Fibroblast of skin of left quadriceps (primary cell): Measurements from ENCODE around the gene TLK2.
A peak's percentile ranks its signal among the peaks of the same experiment; 100 is the strongest.

ENCODE experiments used
- DNase-seq, 2 experiments: peaks; one replicate each; pipeline ENCODE4 v3.0.0-alpha.2; 2013; ENCODE audit warnings: low read depth in 2 of 2

Gene TLK2

DNA sequence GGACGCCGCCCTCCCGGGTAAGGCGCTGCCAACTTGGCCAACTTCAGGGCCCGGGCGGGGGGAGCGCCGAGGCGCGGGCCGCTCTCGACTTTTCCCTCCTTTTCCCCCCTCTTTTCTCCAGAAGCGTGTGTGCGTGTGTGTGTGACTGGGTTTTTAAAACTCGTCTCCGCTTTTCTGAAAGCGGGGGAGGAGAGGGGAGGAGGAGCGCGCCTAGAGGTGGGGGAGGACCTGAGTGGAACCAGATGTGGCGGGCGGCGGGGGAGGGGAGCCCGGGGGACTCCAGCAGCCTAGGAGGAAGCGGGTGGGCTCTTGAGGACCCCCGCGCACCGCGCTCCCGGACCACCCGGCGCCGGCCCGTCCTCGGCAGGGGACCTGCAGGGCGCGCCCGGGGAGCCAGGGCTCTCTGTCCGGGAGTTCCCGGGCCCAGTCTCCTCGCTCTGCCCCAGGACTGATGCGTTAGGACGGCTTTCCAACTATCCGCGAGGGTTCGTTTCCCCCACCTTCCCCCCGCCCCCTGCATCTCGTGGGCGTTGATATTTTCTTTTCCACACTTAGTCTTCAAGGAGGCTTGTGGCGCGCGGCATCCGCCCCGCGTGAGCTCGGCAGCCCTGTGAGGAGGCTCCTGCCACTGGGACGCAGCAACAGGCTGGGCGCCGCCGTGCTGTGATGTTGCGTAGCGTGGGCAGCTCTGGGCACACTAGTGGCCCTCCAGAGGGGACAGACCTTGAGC is 149.4 kb downstream of the TLK2 start:
- DNase-seq: peak; percentile 77

DNA sequence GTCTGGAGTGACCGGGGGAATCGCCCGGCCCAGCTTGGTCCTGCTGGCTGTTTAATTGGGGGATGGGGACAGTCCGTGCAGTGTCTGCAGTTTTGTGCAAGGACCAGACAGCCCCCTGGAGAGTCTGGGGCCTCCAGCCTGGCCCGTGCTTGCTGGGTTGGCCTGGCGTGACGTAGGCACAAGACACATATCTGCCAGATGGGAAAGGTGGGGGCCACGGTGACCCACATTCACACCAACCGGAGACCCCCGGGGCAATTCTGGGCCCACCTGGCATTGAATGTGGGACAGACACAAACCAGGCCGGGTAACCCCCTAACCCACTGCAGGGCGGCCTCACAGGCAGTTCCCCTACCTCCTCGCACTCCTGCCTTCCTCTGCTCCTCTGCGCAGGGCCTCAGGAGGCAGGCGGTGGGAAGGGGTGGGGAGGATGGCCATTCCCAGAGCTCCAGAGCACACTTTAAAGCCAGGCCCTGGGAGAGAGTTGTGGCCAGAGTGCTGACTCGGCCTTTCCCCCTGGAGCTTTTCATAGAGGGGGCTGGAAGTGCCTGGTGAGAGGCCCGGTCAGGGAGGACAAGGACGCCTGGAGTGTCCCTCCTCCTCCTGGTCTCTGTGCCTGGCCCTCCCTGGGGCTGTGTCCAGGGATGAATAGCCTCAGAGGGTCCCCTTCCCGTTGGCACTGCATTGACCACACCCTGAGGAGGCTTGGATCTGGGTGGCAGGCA is 150.4 kb downstream of the TLK2 start:
- DNase-seq: no peak

DNA sequence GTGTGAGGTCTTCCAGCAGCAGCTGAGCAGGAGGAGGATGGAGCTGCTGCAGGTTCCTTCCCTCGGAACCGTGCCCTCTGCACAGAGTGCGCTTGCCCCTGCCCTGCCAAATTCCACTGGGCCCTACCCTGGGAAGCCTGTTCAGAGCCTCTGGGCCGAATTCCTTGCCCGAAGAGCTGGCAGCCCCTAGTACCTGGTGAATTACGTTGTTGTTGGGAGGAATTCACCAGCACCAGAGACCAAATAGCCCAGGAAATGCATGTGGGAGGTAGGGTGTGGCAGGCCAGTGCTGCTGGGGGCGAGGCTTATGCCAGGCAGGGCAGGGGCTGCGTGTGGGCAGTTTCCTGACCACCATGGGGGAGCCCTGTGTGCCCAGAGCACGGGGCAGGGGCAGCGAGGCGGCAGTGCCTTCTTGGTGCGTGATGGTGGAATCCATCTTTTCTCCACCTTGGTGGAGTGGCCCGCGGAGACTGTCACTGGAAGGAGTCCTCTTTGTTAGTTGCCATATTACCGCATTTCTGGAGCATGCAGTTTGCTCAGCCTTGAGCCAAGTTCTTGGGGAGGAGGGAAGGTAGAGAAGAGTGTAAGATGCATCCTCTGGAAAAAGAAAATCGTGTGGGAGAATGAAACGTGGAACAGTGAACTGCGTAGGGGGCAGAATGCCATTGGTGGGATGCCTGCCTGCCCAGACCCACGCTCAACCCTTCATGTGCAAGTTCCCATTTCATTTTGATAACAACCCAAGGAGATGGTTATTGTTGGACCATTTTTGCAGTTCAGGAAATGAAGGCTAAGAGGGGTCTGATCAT is 151.1 kb downstream of the TLK2 start:
- DNase-seq: no peak

DNA sequence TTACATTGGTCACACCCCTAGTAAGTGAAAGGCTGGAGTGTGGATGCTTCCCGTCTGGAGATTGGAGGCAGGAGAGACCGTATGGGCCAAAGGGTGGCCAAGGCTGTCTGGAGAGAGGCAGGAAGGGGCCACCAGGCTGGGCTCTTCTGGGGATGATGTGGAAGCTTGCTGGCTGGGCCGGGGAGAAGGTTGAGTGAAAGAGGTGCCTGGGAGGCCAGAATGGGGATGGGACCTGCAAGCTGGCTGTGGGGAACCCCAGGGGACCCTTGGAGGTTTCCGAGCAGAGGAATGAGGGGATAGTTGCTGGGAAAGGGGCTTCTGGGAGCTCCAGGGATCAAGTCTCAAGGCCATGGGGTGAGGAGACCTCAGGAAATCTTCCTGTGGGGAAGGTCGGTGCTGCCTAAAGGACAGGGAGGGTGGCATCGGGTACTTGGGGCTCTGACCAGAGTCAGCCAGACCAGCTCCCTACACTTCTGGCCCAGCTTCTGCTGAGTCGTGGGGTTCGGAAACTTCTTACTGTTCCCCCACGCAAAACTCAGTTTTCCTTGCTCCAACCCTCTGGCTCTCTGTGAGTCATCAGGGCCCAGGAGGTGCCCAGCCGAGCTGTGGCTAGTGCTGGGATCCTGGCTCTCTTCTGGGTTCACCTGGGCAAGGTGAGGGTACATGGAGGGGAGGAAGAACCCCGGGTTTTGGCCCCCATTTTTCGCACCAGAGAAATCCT is 151.9 kb downstream of the TLK2 start:
- DNase-seq: no peak

DNA sequence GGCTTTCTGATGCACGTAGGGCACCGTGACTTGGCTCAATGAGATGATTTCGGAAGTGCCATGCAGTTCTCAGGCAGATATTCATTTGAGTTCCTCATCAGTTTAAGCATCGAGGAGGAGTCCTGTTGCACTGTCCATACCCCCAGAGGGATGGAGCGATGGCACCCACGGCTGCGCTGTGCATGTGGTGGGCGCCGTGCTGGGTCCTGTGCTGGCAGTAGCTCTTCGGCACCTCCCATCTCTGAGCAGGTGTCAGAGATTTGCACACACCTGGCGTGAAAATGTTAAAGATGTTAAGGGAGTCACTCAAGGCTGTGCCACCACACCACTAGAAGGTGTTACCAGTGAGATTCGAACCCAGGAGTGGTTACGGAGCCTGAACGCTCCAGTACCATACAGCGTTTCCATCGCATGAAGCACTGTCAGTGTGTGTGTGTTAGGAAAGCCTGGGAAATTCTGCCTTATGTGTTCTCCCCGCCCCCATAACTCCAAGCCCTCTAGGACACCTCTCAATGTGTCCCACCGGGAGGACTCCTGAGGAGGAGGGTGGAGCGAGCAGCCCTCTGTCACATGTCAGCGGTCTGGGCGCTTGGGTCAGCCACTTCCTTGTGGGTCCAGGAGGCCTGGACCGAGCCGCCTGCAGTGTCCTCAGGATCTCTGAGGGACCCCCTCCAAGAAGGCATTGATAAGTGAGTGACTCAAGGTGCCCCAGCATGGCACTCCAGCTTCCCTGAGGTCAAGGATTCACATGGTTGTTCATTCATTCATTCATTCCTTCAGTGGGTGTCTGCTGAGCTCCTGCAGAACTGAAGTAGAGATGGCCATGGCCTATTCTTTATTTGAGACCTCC is 152.7 kb downstream of the TLK2 start:
- DNase-seq: no peak

DNA sequence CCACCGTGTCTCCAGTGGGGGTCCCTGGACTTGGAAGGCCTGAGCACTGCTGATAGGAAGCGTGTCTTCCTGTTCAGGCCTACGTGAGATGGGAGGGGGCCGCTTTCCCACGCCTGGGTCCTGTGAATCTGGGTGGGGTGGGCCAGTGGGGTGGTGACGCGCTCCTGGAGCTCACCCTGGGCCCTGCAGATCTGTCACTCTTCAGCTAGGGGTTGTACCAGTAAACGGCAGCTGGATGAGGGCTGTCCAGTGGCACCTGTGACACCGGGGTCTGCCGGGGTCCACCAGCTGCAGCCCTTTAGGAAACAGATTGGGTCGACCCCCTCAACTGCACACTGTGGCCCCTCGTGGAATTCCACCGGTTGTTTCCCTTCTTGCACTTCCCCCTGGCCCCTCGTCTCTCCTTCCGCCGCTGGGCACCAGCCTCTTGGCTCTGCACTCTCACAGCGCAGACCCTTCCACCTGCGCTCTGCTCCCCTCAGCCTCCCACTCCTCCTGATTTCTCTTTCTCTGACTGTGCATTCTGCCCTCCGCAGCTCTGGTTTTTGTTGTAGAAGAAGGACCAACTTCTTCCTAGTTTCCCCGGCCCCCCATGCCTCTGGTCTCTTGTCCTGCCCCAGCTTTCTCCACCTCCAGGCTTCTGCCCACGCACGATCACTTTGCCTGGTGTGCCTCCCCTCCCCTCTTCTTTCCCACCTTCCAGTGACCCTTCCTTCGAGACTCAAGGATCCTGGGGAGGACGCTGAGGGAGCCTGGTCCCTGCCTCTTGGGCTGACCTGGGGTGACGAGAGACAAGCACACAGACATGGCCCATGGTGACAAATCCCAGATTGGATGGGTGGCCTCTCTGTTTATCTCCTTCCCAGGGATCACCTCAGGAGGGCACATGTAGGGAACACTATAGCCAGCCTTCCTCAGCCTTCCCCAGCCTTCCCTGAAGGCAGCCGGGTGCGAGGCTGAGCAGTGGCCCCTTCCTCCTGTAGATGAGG is 153.6 kb downstream of the TLK2 start:
- no peak for DNase-seq

DNA sequence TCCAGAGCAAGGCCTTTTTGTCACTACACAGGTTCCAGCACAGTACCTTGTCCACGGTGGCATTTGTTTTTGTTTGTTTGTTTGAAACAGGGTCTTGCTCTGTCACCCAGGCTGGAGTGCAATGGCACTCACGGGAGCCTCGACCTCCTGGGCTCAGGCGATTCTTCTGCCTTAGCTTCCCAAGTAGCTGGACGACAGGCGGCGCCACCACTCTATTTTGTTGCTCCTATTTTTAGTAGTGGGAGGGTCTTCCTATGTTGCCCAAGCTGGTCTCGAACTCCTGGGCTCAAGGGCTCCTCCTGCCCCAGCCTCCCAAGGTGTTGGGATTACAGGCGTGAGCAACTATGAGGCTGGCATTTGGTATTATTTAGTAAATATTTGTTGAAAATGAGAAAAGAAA is 159.2 kb downstream of the TLK2 start:
- no peak for DNase-seq

DNA sequence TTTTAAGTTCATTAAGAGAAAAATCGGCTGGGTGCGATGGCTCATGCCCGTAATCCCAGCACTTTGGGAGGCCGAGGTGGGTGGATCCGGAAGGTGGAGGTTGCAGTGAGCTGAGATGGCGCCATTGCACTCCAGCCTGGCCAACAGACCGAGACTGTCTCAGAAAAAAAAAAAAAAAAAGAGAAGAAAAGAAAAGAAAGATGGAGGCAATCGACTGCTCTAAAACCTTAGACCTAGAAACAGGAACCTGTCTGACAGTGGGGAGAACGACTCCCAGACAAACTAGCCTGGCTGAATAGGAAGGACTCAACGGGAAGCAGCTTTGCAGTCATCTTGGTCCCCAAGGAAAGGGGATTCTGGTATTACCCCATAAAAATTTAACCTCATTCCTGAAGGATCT is 162.5 kb downstream of the TLK2 start:
- DNase-seq: no peak

DNA sequence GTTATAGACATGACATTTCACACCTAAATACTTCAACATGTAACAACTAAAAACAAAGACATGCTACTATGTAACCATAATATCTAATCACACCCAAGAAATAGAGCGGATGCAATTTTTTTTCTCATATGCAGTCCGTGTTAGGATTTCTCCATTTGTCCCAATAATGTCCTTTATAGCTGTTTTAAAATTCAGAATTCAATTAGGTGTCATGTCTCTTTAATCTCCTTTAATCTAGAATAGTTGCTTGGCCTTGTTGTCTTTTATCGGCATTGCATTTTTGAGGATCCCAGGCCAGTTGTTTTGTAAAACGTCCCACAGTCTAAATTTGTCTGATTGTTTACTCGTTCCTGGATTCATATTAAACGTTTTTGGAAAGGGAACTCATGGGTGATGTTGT is 163.3 kb downstream of the TLK2 start:
- DNase-seq: no peak

DNA sequence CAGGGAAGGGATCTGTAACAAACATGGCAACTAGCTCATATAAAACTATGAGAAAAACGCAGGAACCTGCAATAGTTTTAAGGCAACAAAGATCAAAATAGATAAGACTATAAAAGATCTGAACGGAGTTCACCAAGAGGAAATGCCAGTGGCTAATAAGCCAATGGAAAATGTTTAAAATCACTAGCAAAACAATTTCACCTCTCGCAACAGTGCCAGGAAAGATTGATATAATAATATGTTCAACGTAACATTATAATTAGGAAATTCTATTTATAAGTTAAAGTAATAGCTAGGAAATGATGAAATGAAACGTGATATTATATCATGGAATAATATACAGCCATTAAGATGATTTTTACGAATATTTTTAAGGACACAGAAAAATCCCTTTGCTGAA is 164.9 kb downstream of the TLK2 start:
- DNase-seq: no peak

DNA sequence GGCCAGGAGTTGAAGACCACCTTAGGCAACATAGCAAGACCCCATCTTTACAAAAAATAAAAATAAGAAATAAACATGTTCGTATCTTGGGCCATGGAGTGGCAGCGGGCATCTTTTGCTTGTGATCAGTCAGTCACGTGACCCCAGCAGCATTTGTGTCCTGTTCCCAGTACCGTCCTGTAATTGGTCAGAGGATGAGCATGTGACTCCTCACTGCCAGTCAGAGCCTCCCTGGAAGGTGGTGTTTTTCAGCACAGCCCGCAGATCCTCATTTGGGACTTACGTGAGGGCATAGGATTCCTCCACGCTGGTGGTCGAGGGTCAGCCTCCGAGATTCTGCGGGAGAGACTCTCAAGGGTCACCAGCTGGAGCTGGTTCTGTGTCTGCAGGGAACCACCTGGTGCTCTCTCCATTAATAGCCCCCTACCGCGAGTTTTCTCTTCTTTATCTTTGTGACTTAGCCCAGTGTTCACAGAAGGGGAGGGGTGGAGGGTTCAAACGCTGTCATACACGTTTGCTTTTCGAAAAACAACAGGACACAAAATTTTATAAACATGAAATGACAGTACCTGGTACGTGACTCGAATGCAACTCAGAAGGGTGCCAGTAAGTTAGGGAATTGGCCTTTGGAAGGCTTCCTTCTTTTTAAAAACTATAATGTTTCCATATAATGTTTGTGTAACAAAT is 166.0 kb downstream of the TLK2 start:
- no peak for DNase-seq

DNA sequence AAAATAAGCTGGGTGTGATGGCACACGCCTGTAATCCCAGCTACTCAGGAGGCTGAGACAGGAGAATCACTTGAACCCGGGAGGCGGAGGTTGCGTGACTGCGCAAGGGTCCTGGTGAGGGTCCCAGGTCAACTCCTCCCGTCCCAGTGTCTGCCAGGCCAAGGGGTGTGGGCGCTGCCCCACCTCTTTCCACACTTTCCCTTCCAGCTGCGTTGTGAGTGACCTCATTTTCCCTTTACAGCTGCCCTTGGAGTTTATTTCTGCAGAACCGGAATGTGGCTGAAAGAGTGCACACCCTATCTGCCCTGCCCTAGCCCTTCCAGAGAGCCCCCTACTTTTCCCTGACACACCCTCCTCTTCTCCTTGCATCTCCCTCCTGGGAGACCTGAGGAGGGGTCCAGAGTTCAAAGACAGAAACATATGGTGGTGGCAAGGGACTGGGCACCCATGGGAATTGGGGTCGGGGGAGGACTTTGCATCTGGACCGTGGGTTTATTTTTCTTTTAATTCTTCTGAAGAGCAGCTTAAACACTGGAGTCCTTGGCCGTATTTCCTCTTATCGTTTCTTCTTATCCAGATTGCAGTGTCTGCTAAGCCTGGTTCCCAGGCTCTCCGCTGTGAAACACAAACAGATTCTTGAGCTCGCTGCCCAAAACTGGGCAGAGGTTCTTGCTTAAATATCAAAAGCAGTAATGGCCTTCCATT is 169.8 kb downstream of the TLK2 start:
- no peak for DNase-seq

DNA sequence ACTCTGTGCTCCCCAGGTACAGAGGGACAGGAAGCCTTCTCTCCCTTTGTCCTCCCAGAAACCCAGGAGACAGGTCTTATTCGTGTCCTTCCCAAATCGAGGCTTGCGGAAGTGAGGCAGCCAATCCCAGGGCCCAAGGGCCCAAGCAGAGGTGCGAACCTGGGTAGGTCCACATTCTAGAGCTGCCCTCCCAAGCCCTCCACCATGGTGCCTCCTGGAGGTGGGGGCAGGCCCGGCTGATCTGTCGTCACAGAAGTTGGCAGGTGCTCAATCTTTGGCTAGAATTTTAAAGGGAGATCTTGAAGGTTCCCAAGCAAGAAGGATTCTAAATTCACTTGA is 170.3 kb downstream of the TLK2 start:
- DNase-seq: no peak

DNA sequence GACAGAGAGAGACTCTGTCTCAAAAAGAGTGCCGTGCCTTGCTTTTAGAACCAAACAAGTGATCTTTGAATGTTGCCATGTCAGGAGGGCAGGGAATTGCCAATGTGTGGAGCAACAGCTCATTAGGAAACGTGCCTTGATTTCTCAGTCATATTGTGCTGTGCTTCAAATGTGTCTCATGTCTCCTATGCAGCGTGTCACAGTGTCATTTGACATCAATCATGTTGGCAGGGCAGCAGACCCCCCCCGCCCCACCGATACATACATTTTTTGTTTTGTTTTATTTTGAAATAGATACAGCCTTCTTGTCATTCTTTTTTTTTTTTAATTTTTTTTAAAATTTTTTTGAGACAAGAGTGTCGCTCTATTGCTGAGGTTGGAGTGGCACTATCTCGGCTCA is 170.9 kb downstream of the TLK2 start:
- DNase-seq: no peak

DNA sequence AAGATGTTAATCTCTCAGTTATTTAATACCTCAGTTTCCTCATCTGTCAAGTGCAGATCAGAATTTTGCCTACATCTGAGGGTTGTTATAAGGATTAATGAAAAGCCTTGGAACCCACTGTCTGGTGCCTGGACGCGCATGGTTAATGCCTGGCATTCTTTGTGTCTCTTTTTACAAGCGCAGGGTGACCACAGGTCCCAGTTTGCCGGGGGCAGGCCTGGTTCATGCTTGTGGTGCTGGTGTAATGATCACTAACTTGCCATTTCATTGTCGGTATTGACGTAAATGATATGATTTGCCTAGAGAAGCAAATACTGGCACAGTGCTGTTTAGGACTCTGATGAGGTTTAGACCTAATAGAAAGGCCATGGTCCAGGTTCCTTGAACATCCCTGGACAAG is 172.0 kb downstream of the TLK2 start:
- DNase-seq: no peak

DNA sequence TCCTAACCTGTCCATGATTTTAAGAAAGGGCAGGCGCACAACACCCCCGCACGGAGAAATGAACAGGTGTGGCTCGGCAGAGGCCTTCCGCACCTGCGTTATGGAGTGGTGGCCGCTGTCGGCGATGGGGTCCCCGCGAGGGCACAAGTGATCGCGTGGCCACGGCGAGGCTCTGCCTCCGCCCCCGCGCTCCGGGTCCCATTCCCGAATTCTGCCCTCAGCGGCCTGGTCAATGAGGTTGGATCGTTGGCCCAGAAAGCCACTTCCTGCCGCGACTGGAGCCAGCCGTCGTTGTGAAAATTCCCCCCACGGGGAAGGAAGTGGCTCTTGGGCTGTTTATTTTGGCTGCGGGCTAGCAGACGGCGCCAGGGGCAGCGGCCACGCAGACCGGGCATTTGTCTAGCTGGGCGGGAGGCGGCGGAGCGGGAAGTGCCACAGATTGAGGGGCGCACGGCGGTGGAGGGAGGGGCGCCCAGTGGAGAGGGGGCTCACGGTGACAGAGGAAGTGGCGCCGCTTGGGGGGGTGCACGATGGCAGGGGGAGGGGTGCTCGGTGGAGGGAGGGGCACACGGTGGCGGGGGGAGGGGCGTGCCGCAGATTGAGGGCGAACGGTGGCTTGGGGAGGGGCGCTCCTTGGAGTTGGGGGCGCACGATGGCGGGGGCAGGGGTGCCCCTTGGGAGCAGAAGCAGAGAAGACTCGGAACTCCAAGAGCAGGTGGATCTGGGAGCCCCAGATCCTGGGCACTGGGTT is 173.8 kb downstream of the TLK2 start:
- DNase-seq: no peak

DNA sequence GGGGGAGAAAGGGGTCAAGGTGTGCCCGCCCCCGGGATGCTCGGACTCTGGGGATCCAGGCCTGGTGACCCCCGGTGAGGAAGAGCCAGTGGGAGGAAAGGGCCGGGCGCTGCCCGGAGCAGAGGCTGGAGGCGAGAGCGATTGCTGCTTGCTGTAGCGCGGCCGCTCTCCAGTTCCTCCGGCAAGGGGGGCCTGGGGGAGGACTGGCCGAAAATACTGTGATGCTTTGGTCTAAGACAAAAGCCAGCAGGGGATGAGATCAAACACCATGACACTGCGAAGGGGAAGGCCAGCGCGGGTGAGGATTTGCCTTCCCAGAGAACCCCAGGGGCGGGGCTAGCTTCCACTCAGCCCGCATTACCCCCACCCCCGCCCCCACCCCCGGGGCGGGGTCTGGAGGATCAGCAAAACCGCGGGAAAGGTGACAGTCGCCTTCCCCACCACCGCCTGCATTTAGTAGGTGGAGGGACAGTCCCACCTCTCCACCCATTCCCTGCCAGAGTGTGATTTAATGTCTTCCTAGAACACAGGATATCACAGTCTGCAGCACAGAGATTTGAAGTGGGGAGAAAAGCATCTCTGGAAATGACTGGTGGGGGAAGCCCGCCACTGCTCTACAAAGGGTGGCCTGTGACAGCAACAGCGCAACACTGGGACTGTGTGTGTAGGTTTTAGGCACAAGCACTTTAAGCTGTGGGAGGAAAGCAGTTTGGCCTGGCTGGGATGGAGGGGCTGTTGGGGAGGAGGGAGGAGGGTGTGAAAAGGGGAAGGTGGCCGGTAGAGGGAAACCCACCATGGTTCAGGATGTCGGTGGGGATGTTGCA is 174.6 kb downstream of the TLK2 start:
- DNase-seq: peak in 1 of 2 experiments; percentile 3
